GM12872 (cell line): Measurements from ENCODE around the gene TLX3.

Source experiments
- CTCF ChIP-seq: IDR thresholded peaks from 3 replicates; pipeline ENCODE4 v1.5.1; 2011; ENCODE audit warnings: low read depth, mild to moderate bottlenecking, low read length, moderate library complexity; ENCODE audit not compliant: insufficient read depth

TLX3 gene

GRCh38 chr5:171336521-171337209 lies 27.6 kb downstream of the TLX3 start:
- TF ChIP-seq CTCF: peak; percentile 56

- no peak for TF ChIP-seq CTCF
Observed at GRCh38 chr5:171337210-171337569, 28.1 kb downstream of the TLX3 start.

GRCh38 chr5:171340042-171340441 lies 31.0 kb downstream of the TLX3 start:
- no peak for TF ChIP-seq CTCF

- no peak for TF ChIP-seq CTCF
Observed at GRCh38 chr5:171340491-171340890, 31.4 kb downstream of the TLX3 start.

- TF ChIP-seq CTCF: peak; percentile 62
Observed at GRCh38 chr5:171342362-171343111, 33.5 kb downstream of the TLX3 start.

- TF ChIP-seq CTCF: no peak
Observed at GRCh38 chr5:171344936-171345608, 36.0 kb downstream of the TLX3 start.

GRCh38 chr5:171351536-171352073 lies 42.6 kb downstream of the TLX3 start:
- TF ChIP-seq CTCF: no peak
